WI38 (cell line): Measurements from ENCODE around the gene PSMB4.
"Not testable (repeated sequence)": the region's sequence is repeated elsewhere in the genome, so short reads cannot be mapped to it uniquely, and the experiment has no call there.

Experiments
- H3K4me3 ChIP-seq: 2 replicates; pipeline ENCODE4 v1.5.1; 2011; ENCODE audit warnings: low read depth, mild to moderate bottlenecking, control low read depth, low read length
- TF ChIP-seq, protein P1 (sequence below): IDR thresholded peaks from 2 replicates; pipeline ENCODE4 v1.5.1; 2012; ENCODE audit warnings: low read depth, mild to moderate bottlenecking, control low read depth, low read length

Gene PSMB4

DNA sequence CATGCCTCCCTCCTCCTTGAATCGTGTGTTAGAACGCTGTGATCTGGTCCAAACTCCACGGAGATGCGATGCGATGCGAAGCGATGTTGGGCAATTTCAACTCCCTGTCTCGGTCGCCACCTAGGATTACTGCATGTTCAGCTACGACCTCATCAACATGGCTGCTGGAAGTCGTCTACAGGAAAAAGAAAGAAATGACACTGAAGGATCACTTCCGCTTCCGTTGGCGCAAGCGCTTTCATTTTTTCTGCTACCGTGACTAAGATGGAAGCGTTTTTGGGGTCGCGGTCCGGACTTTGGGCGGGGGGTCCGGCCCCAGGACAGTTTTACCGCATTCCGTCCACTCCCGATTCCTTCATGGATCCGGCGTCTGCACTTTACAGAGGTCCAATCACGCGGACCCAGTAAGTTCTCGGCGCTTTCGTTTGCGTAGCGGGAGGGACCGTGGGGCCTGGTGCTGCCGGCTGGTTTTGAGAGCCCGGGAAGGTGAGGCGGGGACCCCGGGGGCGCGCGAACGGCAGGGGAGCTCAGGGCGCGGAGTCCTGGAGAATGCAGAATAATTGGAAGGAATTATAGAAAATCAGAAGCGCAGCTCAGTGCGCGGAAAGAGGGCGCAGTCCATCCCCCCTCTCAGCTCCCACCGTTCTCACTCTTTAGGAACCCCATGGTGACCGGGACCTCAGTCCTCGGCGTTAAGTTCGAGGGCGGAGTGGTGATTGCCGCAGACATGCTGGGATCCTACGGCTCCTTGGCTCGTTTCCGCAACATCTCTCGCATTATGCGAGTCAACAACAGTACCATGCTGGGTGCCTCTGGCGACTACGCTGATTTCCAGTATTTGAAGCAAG lies at the start of gene PSMB4:
TSS of gene PSMB4 (plus strand) at position 250 of the 848 bp plus-strand sequence. CDS start at position 265, 15 bp downstream.
- peak within 1 kb of the TSS; percentile 96 for H3K4me3 ChIP-seq
- TF ChIP-seq, protein P1, sequence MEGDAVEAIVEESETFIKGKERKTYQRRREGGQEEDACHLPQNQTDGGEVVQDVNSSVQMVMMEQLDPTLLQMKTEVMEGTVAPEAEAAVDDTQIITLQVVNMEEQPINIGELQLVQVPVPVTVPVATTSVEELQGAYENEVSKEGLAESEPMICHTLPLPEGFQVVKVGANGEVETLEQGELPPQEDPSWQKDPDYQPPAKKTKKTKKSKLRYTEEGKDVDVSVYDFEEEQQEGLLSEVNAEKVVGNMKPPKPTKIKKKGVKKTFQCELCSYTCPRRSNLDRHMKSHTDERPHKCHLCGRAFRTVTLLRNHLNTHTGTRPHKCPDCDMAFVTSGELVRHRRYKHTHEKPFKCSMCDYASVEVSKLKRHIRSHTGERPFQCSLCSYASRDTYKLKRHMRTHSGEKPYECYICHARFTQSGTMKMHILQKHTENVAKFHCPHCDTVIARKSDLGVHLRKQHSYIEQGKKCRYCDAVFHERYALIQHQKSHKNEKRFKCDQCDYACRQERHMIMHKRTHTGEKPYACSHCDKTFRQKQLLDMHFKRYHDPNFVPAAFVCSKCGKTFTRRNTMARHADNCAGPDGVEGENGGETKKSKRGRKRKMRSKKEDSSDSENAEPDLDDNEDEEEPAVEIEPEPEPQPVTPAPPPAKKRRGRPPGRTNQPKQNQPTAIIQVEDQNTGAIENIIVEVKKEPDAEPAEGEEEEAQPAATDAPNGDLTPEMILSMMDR: 0 out of 2 replicates have a peak, but pooled peaks have one; percentile 8

DNA sequence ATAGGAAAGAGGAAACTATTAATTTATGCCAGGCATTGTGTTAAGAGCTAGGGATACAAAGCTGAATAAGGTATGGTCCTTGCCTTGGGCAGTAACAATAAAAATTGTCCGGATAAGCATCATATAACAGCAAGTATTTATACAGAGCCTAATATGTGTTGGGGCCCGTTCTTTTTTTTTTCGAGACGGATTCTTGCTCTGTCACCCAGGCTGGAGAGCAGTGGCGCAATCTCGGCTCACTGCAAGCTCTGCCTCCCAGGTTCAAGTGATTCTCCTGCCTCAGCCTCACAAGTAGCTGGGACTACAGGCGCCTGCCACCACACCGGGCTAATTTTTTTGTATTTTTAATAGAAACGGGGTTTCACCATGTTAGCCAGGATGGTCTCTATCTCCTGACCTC lies 49.0 kb upstream of the PSMB4 start:
- H3K4me3 ChIP-seq: not testable (repeated sequence)

DNA sequence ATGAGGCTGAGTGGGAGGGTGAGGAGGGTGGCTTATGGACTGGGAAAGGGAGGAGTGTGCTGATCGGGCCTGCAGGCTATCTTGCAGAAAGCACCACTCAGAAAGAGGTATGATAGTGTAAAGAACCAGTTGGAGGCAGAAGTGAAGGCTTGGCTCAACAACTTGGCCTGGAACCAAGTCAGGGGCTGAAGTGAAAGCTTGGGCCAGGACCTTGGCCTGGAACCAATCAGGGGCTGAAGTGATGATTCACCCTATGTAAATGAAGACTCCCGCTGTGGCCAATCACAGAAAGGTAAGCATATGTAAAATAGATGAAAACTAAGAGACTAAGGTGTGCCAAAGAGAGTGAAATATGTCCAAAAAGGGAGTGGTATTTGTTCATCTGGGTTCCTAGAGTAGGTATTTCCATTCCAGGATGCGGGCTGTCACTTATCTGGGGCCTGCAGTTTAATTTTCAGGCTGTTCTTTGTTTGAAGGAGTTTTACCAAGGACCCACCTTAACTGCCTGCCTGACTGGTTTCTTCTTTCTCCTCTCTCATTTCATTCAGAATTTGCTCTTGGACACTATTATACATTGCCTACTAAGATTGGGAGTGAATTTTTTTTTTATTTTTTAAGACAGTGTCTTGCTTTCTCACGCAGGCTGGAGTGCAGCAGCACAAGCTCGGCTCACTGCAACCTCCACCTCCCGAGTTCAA lies 47.2 kb upstream of the PSMB4 start:
- H3K4me3 ChIP-seq: no peak overlapping the region
- TF ChIP-seq, protein P1: no peak

DNA sequence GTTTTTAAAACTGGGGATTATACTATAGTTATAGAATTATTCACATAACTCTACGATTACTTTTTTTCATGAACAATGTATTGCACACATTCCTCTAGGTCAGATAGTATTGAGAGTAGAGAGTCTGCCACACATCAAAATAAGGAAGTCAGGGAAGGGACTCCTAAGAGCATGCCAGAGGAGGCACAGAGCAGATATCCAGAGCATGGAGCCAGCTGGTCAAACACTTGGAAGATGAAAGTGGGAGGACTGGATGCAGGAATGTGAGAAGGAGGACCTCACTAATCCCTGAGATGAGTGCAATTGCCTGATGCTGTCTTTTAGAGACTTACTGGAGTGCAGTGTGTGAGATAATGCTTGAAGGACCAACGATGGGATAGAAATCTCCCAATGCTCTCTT lies 42.7 kb upstream of the PSMB4 start:
- H3K4me3 ChIP-seq: no peak overlapping the region
- TF ChIP-seq, protein P1: no peak

DNA sequence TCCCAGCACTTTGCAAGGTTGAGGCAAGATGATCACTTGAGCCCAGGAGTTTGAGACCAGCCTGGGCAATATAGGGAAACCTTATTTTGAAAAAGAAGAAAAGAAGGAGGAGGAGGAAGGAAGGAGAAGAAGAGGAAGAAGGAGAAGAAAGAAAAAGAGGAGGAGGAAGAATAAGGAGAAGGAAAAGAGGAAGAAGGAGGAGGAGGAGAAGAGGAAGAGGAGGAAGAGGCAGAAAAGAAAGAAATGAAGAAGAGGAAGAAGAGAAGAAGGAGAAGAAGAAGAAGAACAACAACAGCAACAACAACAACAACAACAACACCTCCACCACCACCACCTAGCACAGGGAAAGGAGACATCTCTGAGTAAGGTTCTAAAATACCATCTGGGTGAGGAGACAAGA lies 37.5 kb upstream of the PSMB4 start:
- TF ChIP-seq, protein P1: no peak

DNA sequence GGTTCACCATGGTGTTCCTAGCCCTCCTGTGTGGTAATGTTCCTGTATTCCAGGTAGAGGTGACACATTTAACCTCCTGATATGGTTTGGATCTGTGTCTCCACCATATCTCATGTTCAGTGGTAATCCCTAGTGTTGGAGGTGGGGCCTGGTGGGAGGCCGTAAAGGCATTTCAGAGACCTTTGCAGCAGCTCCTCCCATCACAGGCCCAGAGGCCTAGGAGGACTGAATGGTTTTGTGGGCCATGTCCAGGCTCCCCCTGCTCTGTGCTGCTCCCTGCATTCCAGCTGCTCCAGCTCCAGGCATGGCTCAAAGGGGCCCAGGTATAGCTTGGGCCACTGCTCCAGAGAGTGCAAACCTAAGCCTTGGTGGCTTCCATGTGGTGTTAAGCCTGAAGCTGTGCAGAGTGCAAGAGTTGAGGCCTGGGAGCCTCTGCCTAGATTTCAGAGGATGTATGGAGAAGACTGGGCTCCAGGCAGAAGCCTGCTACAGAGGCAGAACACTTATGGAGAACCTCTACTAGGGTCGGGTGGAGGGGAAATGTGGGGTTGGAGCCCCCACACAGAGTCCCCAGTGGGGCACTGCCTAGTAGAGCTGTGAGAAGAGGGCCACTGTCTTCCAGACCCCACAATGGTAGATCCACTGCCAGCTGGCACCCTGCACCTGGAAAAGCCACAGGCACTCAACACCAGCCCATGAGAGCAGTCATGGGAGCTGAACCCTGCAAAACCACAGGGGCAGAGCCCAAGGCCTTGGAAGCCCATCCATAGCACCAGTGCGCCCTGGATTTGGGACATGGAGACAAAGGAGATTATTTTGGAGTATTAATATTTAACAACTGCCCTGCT lies 36.8 kb upstream of the PSMB4 start:
- TF ChIP-seq, protein P1: no peak
- no peak overlapping the region for H3K4me3 ChIP-seq

More for the DNA sequence above, 37.5 kb upstream of the PSMB4 start:
- H3K4me3 ChIP-seq: no peak overlapping the region

DNA sequence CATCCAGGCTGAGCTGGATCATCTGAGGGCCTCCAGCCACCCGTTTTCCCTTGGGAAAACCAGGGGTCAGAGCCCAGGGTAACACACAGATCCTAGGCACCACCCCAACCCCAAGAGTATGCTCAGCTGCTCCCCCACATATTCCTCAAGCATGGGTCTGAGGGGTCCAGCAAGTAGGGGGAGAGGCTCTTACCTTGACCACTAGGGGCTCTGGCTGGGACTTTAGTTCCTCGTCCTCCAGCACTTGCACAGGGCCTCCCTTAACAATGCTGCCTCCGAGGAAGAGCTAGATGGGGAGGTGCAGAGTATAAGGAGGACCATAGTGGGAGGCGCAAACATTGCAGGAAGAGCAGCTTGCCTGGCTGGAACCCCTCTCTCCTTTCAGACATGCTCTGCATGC lies 34.4 kb upstream of the PSMB4 start:
- TF ChIP-seq, protein P1: 0 out of 2 replicates have a peak, but pooled peaks have one; percentile 6
- H3K4me3 ChIP-seq: no peak overlapping the region
